GM15510 (cell line): ENCODE results near the gene POLR2B.
A peak's percentile ranks its signal among the peaks of the same experiment; 100 is the strongest.

ENCODE experiments used
- POLR2A ChIP-seq: IDR thresholded peaks from 3 replicates; pipeline ENCODE4 v1.6.1; 2011; ENCODE audit warnings: borderline replicate concordance; ENCODE audit not compliant: insufficient read length; ENCODE audit errors: extremely low read depth

POLR2B gene

DNA sequence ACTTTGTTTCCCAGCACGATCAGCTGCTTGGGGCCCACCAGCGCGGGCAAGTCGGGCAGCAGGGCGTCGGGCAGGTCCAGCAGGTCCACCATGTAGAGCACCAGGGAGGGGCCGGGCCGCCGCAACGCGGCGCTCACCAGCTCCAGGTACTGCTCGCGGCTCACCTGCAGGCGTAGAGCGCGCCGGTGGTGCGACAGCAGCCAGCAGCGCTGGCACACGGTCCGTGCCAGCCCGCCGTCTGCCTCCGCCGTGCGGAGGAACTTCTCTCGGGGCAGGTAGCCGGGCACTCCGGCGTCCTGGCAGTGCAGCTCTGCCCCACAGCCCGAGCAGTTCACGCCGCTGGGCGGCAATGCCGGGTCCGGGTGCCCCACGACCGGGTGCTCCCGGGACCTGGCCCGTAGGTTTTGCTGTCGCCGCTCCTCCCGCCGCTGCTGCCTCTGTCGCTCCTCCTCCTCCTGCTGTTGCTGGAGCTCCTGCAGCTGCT lies 1.8 kb upstream of the POLR2B start:
- TF ChIP-seq POLR2A, result no peak

DNA sequence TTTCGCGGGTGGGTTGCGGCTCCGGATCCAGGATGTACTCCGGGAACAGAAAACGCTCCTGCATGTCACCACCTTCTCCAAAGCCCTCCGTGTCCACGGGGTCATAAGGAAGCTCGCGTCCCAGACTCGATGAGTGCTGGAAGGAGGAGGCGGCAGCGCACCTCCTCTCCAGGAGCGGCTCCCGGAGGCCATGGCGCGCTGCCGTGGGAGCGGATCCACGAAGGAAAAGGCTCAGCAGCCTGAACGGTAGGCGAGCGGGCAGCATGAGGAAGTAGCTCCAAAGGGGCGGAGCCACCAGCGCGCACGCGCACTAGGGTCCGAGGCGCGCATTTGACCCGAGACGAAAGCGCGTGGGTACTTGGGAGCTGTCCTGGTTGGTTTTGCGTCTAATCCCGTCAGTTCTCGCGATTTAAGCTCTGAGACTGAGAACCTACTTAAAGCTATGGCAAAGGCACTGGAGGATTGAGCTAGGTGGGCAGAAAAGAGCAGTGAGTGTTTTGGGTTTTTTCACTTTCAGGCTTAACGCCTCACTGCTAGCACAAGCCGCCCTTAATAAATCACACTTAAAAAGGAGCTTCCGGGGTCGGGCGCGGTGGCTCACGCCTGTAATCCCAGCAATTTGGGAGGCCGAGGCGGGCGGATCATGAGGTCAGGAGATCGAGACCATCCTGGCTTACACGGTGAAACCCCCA lies 1.2 kb upstream of the POLR2B start, which contains the start of gene NOA1:
Gene NOA1, minus strand, starts transcription at position 286 of the 692 bp plus-strand sequence. Its CDS starts 21 bp downstream, at position 265.
- peak; percentile 87 for TF ChIP-seq POLR2A

DNA sequence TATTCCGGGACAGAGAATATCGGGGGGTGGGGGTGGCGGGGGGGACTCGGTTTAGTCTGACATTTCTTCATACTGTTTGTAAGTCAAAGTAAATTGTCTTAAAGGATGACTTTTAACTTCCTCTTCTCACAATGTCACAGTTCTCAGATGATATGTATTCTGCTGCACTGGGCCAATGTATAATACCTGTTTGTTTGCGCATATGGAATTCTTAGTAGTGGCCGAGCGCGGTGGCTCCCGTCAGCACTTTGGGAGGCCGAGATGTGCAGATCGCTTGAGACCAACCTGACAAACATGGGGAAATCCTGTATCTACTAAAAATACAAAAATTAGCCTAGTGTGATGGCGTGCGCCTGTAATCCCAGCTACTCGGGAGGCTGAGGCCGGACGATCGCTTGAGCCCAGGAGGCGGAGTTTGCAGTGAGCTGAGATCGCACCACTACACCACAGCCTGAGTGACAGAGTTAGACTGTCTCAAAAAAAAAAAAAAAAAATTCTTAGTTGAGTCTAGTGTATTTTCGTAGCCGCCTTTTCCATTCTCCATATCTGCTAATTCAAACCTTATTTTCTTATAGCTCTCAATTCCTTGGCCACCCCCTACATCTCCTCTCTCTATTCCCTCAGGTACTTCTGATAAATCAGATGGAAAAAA lies 851 bp downstream of the POLR2B start:
- no peak for TF ChIP-seq POLR2A

DNA sequence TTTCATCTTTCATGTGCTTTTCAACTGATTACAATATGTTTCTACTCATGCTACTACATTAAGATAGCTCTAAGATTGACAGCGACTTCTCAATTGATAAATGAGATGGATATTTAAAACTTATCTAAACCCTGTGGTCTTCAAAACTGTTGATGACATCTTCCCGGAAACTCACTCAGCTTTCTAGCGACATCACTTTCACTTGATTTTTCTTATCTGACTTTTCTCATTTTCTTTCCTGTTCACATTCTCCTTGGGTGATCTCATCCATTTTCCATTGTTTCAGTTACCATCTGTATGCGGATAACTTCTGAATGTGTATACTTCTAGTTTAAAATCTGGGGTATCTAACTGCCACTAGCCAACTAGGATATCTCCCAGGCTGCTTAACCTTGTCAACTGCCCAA lies 3.1 kb downstream of the POLR2B start:
- no peak for TF ChIP-seq POLR2A

DNA sequence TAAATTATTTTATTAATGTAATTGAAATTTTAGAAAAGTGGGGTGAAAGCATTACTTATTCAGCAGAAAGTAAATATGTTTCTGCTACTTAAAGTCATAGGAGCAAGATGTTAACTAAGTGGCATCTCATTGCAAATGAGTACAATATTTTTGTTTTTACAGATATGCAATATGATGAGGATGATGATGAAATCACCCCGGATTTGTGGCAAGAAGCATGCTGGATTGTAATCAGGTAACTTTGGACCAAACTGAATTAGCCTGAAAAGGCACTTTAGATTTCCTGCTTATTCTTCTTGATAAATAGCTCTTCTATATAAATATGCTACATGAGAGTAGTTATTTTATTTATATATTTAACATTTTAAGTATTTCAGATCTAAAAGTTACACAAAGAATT lies 7.5 kb downstream of the POLR2B start:
- TF ChIP-seq POLR2A, result no peak

DNA sequence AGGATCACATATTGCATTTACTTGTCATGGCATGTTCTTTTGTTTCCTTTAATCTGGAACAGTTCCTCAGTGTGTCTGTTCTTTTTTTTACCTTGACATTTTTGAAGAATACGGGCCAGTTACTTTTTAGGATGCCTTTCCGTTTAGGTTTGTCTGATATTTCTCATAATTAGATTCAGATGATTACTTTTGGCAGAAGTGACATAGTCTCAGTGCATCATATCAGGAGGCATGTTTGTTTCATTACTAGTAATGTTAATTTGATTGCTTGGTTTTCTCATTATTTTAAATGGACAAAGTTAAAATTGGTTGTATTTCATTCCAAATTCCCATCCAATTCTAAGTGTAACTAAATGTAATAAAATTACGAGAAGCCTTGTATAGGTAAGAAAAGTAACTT lies 8.3 kb downstream of the POLR2B start:
- TF ChIP-seq POLR2A, result no peak

DNA sequence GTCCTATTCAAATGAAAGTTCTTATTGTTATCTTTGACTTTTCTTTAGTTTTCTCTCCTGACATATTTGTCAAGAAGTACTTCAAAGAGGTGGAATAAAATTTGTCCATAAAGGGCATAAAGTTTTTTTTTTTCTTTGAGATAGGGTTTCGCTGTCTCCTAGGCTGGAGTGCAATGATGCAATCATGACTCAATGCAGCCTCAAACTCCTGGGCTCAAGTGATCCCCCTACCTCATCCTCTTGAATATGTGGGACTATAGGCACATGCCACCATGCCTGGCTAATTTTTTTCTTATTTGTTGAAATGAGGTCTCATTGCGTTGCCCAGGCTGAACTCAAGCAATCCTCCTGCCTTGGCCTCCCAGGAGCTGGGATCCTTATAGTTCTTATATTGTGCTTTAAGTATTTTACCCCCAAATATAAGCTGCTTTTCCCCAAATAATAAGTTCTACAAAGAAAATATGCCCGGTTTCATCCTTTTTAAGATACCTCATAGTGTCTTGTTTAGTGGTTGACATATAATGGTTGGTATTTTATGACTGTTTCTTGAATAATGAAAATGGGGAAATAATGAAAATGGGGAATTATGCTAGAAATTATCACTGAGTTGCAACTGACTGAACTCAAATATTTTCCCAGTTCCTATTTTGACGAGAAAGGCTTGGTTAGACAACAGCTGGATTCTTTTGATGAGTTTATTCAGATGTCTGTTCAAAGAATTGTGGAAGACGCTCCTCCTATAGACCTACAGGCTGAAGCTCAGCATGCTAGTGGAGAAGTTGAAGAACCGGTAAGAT lies 11.6 kb downstream of the POLR2B start:
- TF ChIP-seq POLR2A, result no peak

DNA sequence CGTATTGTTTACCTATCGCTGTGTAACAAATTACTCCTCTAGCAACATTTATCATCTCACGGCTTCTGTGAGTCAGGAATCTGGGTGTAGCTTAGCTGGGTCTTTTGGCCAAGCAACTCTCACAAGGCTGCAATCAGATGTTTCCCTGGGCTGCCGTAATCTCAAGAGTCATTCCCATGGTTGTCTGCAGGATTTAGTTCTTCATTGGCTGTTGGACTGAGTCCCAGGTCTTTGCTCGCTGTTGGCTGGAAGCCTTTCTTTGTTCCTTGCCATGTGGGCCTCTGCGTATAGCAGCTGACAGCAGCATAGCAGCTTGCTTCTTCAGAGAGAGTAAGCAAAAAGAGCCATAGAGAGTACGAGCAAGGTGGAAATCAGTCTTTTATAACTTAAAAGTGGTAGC lies 16.8 kb downstream of the POLR2B start:
- no peak for TF ChIP-seq POLR2A

DNA sequence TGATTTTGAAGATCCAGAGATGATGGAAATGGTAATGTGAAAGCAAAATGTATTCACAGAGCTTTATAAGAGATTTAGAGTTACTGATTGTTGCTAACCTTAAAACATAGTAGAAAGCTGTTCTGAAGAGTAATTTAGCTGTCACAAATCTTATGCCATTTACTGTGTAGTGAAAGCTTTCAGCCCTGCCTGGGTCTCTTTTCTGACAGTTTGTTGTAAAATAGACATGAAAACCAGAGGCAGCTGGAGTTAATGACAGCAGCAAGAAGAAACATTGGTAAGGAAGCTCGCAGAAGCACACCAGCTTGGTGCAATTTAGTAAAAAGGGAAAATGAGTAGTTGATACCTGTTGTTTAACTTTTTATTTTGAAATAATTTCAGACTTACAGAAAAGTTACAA lies 21.1 kb downstream of the POLR2B start:
- no peak for TF ChIP-seq POLR2A

DNA sequence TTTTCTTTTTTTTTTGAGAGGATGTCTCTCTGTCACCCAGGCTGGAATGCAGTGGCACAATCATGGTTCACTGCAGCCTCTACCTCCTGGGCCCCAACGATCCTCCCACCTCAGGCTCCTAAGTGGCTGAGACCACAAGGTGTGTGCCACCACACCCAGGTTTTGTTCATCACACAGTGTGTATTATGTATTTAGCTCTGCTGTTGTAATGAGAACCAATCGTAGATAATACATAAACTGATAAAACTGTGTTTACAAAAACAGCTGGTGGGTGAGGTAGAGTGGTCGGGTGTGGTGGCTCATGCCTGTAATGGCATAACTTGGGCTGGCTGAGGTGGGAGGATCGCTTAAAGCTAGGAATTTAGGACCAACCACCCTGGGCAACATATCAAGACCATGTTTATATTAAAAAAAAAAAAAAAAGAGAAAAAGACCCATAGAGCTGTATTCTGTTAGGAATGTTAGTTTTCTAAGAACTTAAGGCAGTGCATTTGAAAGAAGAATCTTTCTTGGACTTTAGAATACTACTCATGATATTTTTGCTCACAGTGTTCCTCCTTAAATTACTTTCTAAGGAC lies 34.9 kb downstream of the POLR2B start:
- no peak for TF ChIP-seq POLR2A

DNA sequence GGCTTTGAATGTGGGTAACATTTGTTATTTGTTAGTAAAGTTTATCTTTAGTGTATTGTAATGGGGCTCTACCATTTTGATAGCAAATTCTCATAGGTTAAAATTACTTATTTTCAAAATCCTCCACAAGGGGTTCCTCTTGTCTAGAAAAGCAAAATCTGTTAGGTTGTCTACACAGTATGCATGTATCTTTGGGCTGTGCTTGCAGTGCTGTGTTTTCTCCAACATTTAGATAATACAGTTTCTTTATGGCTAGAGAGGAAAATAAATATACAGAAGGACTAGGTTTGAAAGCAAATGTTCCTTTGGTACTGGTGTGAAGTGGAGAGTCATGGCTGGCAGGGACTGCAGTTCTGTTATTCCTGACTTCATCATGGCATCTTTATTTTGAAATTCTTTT lies 40.3 kb downstream of the POLR2B start:
- TF ChIP-seq POLR2A, result no peak

DNA sequence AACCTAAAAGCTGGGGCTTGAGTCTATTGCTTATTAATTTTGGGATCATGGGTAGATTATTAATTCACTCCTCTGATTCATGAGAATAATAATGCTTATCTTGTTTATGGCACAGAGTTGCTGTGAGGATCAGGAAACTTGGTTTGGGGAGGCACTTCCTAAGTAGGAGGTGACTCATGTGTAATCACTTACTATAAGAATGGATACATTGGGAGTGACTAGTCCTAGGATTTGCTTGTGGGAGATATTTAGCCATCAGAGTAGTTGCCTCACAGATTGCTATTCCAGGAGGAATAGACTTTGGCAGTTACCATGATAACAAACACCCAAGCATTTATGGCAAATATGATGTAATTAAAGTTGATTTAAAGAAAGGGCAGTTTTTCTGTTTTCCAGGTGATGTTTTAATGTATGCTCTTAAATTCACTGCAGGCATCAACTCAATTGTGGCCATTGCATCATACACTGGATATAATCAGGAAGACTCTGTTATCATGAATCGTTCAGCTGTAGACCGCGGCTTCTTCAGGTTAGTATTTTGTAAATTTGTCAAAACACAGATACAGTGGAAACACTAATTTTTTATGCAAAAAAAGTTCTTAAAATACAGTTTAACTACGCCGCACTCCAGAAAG lies 41.9 kb downstream of the POLR2B start:
- TF ChIP-seq POLR2A, result no peak

DNA sequence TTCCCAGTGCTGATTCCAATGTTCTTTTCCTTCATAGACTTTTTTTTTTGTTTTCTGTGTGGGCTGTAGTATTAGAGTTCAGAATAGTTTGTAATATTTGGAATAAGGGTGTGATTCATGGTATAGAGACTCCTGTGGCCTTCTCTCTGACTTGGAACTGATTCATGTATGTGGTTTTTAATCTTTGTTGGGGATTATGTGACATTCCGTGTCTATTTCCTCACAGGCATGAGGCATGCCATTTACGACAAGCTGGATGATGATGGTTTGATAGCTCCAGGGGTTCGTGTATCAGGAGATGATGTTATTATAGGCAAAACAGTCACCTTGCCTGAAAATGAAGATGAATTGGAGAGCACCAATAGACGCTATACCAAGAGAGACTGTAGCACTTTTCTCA lies 44.4 kb downstream of the POLR2B start:
- TF ChIP-seq POLR2A, result no peak

DNA sequence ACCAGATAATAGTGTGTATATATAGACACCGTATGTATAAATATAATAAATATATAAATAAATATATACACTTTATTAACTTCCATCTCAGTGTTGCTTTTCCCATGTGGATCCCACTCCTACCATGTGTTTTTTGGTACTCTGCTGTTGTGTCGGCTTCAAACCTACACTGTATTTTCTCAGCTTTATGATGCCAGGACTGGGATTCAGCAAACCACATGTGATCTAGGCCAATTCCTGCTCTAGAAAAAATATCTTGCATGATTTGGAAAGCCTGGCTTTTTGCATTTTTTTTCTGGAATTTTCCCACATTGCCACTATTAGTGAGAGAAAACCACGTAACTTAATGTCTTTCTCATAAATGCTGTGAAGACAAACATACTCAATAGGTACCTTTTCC lies 55.8 kb downstream of the POLR2B start:
- TF ChIP-seq POLR2A, result no peak
